ENCODE data around the gene SLC25A48.

Gene SLC25A48

DNA sequence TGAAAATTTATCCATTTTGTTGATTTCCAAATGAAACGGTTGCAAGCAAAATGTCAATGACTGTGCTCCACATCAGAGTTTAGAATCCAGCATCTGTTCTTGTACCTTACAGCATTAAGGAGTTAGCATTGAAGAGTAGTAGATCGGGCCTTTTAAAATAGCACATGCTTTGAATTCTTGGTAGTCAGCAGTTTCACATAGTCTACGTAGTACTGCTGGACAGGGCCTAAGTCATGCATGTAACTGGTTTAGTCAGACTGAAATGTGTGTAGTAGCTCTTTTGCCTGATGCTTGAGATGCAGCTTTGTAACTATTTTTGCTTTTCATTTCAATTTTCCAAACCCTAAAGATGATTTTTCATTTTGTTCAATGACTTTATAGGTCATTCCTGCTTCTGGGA, 100.5 kb downstream of the SLC25A48 start:
- no peak for DNase-seq

DNA sequence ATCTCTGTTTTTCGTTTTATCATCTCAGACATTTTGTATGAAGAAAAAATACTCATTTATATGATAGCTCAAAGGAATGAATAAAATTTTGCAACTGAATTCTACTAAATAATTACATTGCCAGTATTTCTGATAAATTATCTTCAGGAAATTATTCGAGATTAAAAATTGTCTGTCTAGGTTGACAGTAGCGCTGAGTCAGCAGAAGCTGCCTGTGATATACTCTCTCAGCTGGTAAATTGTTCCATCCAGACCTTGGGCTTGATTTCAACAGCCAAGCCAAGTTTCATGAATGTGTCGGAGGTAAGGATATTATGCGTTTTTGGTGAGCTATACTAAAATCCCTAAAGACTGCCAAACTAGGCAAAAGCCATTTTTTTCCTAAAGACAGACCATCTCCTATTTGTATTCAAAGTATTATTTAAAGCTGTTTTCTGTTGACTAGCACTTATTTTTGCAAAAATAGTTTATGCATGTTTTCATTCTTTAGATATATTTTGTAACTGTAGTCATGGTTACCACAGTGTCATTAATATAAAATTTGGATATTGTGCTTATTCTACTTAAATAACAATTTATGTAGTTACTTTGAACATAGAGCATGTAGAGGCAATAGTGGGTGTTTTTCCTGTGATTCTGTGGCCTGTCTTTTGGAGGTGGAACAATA, 102.9 kb downstream of the SLC25A48 start:
- DNase-seq, result no peak

All from activated CD4-positive, alpha-beta T cell treated with anti-CD3 and anti-CD28 coated beads, Interleukin-2, amount 50 U/mL, for 1 hour (primary cell).